Body of pancreas (tissue), 4 donors: ENCODE results near the gene VWCE.

Experiments
- CTCF ChIP-seq, 7 experiments: fragments of 450-650 bp in 4 of 7; fragments of 200-600 bp in 3 of 7; sonication (generic) in 3 of 7; IDR thresholded peaks; one replicate each; pipeline ENCODE4 v1.5.1; 2016 to 2019; ENCODE audit warnings: antibody characterized with exemption in 7 of 7
- POLR2A ChIP-seq, 3 donors: fragments of 450-650 bp; IDR thresholded peaks; one replicate each; pipeline ENCODE4 v1.6.1; 2016; ENCODE audit warnings: antibody characterized with exemption in 3 of 3, mild to moderate bottlenecking in 2 of 3

DNA sequence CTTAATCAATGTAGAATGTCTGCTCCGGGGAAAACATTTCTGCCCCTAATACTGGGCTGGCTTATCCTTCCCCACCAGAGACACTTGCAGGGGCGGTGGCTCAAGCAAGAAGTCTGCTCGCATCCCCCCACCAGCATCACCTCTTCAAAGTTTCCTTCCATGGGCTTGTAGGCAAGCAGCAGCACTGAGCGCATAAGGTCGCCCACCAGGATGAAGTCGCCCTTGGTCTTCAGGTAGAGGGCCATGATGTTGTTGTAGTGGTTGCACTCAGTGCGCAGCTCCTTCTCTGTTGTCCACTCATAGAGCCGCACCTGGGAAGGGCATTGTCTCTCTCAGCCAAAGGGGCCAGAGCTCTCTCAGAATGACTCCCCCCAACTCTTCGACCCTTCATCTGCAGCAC is 8.6 kb upstream of the VWCE start:
- TF ChIP-seq CTCF (IDR thresholded peaks at IDR 0.05) (no peak), POLR2A (IDR thresholded peaks at IDR 0.05) (no peak)
